Tibial nerve (tissue), 4 donors: ENCODE data around the gene CMTM7.

Experiments used
- EP300 ChIP-seq, 2 donors: sonication (generic); formaldehyde crosslinking; IDR thresholded peaks; one replicate each; pipeline ENCODE4 v1.6.1; 2017; ENCODE audit warnings: antibody characterized with exemption in 2 of 2, mild to moderate bottlenecking in 1 of 2
- POLR2A ChIP-seq, 2 donors: fragments of 450-650 bp; IDR thresholded peaks; one replicate each; pipeline ENCODE4 v1.6.1; 2017; ENCODE audit warnings: antibody characterized with exemption in 2 of 2, mild to moderate bottlenecking in 2 of 2, moderate library complexity in 2 of 2
- TF ChIP-seq, protein P1 (sequence below), 5 experiments: fragments of 200-600 bp in 3 of 5; fragments of 450-650 bp in 2 of 5; sonication (generic) in 3 of 5; IDR thresholded peaks; one replicate each; pipeline ENCODE4 v1.5.1; 2016 to 2019; ENCODE audit warnings: antibody characterized with exemption in 5 of 5, mild to moderate bottlenecking in 3 of 5, moderate library complexity in 2 of 5

- TF ChIP-seq EP300 (IDR thresholded peaks at IDR 0.05): no peak
- TF ChIP-seq, protein P1, sequence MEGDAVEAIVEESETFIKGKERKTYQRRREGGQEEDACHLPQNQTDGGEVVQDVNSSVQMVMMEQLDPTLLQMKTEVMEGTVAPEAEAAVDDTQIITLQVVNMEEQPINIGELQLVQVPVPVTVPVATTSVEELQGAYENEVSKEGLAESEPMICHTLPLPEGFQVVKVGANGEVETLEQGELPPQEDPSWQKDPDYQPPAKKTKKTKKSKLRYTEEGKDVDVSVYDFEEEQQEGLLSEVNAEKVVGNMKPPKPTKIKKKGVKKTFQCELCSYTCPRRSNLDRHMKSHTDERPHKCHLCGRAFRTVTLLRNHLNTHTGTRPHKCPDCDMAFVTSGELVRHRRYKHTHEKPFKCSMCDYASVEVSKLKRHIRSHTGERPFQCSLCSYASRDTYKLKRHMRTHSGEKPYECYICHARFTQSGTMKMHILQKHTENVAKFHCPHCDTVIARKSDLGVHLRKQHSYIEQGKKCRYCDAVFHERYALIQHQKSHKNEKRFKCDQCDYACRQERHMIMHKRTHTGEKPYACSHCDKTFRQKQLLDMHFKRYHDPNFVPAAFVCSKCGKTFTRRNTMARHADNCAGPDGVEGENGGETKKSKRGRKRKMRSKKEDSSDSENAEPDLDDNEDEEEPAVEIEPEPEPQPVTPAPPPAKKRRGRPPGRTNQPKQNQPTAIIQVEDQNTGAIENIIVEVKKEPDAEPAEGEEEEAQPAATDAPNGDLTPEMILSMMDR (IDR thresholded peaks at IDR 0.05): no peak
- TF ChIP-seq POLR2A (IDR thresholded peaks at IDR 0.05): no peak
Measured at GRCh38 chr3:32379831-32380500, 11.7 kb upstream of the CMTM7 start.
